GM18909 (cell line): ENCODE data around the gene SLC26A2.
A peak's percentile ranks its signal among the peaks of the same experiment; 100 is the strongest.
"Not testable (repeated sequence)": the region's sequence is repeated elsewhere in the genome, so short reads cannot be mapped to it uniquely, and the experiment has no call there.

Experiments used
- ATAC-seq: cut with Tn5 transposase; IDR thresholded peaks from one replicate; pipeline ENCODE4 v1.9.1; 2021; ENCODE audit warnings: mild to moderate bottlenecking; ENCODE audit not compliant: unreplicated experiment, poor library complexity

Gene SLC26A2

DNA sequence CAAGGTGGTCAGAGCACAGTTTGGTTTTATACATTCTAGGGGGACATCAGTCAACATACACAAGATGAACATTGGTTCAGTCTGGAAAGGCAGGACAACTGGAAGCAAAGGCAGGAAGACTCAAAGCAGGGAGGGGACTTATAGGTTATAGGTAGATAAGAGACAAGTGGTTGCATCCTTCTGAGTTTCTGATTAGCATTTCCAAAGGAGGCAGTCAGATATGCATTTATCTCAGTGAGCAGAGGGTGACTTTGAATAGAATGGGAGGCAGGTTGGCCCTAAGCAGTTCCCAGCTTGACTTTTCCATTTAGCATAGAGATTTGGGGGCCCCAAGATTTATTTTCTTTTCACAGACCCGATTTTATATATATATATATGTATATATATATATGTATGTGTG is 67.5 kb downstream of the SLC26A2 start:
- not testable (repeated sequence) for ATAC-seq

DNA sequence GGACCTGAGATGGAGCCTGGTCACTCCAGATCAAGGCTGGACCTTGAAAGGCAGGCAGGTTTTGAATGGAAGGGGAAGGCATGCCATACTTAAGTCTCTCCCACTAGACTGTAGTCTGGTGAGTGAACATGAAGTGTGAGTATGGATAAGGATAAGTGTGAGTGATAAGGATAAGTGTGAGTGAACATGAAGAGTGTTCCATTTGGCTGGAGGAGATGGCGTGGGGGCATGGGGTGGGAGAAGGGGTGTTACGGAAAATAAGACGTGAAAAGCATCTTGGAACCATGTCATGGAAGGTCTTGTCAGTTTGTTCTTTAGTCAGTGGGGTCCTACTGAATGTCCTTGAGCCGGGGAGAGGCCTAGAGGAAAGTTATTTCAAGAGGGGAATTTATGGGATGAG is 72.8 kb downstream of the SLC26A2 start:
- ATAC-seq, result no peak

DNA sequence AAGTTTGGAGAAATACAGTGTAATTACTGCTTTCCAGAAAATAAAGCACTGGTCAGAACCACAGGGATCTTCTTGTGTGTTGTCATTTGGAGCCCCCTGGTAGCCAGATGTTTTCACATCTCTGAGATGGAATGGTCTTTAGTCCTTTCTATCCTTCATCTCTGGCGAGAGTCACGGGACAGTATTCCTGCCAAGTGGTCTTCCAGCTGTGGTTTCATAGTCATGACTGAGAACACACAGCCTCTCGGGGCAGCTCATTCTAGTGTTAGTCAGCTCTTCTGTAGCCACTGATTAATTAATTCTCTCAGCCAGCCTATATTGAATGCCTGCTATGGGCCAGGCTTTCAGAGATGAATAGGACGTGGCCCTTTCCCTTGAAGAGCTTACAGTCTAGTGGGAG is 74.1 kb downstream of the SLC26A2 start:
- ATAC-seq, result peak; percentile 9

DNA sequence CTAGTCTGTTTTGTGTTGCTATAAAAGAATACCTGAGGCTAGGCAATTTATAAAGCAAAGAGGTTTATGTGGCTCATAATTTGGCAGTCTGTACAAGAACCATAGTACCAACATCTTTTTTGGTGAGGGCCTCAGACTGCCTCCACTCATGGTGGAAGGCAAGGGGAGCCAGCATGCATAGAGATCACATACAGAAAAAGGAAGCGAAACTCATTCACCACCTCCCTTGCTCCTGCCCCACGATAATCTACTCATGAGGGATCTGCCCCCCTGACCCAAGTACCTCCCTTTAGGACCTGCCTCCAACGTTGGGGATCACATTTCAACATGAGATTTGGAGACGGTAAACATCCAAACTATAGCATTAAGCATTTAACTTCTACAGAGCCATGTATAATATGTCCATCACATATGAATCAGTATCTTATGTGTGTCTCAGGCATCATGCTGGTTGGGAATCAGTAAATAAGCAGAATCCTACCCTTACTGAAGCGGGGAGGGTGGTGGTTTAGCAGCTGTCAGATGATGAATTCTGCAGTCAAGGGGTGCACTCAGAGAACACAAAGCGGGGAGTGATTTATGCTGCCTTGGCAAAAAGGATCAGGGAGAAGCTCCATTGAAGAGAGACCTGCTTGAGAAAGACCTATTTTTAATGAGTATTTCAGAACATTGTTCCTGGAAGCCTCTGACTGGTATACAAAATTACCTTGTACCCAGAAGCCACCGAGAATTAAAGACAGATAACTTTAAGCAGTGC is 74.8 kb downstream of the SLC26A2 start:
- peak; percentile 95 for ATAC-seq

DNA sequence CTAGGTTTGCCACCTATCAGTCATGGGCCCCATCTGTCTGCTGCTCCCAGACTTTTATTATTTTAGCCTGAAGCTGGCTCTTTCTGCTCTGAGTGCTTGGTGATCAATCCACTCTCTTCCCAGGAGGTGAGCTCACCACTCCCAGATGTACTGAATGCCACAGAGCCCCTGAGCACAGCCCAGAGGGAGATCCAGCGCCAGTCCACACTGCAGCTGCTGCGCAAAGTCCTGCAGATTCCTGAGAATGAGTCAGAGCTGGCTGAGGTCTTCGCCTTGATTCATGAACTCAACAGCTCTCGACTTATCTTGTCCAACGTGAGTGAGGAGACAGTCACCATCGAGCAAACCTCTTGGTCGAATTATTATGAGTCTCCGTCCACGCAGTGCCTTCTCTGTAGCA is 76.0 kb downstream of the SLC26A2 start:
- no peak for ATAC-seq
